ENCODE measurements around the gene STXBP2. TPM values are rescaled to one million over a fixed set of nuclear protein-coding genes. Genes with fewer than 3 reads are reported as not detected.
A peak's percentile ranks its signal among the peaks of the same experiment; 100 is the strongest.

Gene STXBP2
- total RNA-seq, 1 donor from 2014 or later: 42.2 TPM

DNA sequence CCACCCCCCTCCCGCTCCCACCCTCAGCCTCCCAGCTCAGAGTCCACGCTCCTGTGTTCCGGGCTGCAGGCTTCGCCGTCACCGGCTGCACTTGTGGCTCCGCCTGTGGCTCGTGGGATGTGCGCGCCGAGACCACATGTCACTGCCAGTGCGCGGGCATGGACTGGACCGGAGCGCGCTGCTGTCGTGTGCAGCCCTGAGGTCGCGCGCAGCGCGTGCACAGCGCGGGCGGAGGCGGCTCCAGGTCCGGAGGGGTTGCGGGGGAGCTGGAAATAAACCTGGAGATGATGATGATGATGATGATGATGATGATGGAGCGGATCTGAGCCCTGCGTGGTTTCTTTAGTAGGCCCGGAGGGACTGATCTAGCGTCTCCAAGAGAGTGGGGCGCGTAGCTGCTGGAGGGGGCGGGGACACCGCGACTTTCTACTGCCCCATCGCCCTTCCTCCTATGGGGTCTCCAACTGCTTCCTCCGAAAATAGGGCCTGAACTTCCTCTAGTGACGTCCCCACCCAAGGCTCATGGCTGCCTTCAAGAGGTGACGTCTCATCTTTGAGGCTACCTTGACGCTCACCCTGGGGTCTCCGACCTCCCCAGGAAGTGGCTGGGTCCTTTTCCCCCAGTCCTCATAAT is 33.4 kb downstream of the STXBP2 start:
- no peak for DNase-seq (ENCODE audit: low spot score)
- Mint-ChIP-seq H3K4me3 (ENCODE audit: unreplicated experiment) (peak overlapping the region; percentile 21), H3K9me3 (ENCODE audit: unreplicated experiment) (peaks cover 4% of the 10 kb centered on the region), H3K36me3 (ENCODE audit: low read depth, unreplicated experiment) (no peaks in the 10 kb centered on the region), H3K4me1 (ENCODE audit: unreplicated experiment) (peaks cover 4% of the 10 kb centered on the region), H3K27ac (ENCODE audit: unreplicated experiment) (no peak overlapping the region), H3K27me3 (ENCODE audit: unreplicated experiment) (peaks cover 16% of the 10 kb centered on the region)
- TF ChIP-seq, protein P1, sequence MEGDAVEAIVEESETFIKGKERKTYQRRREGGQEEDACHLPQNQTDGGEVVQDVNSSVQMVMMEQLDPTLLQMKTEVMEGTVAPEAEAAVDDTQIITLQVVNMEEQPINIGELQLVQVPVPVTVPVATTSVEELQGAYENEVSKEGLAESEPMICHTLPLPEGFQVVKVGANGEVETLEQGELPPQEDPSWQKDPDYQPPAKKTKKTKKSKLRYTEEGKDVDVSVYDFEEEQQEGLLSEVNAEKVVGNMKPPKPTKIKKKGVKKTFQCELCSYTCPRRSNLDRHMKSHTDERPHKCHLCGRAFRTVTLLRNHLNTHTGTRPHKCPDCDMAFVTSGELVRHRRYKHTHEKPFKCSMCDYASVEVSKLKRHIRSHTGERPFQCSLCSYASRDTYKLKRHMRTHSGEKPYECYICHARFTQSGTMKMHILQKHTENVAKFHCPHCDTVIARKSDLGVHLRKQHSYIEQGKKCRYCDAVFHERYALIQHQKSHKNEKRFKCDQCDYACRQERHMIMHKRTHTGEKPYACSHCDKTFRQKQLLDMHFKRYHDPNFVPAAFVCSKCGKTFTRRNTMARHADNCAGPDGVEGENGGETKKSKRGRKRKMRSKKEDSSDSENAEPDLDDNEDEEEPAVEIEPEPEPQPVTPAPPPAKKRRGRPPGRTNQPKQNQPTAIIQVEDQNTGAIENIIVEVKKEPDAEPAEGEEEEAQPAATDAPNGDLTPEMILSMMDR (IDR thresholded peaks at IDR 0.05; ENCODE audit: unreplicated experiment): no peak

DNA sequence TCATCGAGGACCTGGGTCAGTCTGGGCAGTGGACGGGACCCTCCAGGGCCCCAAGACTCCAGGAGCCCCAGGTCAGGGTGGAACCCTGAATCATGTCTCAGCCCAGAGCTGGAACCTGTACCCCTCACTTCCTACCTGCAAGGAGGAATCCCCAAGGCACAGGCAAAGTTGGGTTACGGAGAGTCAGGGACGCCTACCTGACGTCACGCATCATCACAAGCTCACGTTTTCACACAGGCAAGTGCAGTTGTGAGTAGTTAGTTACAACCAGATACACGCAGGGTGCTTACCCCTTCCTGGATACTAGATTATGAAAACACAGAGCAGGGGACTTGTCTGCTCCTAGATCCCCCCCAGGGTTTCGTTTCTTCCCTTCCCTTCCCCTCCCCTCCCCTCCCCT is 33.9 kb downstream of the STXBP2 start:
- H3K27ac Mint-ChIP-seq (ENCODE audit: unreplicated experiment): no peak overlapping the region
- H3K36me3 Mint-ChIP-seq (ENCODE audit: low read depth, unreplicated experiment): no peaks in the 10 kb centered on the region
- H3K9me3 Mint-ChIP-seq (ENCODE audit: unreplicated experiment): peaks cover 4% of the 10 kb centered on the region
- TF ChIP-seq, protein P1 (IDR thresholded peaks at IDR 0.05; ENCODE audit: unreplicated experiment): no peak
- peak overlapping the region; percentile 21 for H3K4me3 Mint-ChIP-seq (ENCODE audit: unreplicated experiment)
- H3K4me1 Mint-ChIP-seq (ENCODE audit: unreplicated experiment): peaks cover 4% of the 10 kb centered on the region
- H3K27me3 Mint-ChIP-seq (ENCODE audit: unreplicated experiment): peaks cover 16% of the 10 kb centered on the region
- no peak for DNase-seq (ENCODE audit: low spot score)

DNA sequence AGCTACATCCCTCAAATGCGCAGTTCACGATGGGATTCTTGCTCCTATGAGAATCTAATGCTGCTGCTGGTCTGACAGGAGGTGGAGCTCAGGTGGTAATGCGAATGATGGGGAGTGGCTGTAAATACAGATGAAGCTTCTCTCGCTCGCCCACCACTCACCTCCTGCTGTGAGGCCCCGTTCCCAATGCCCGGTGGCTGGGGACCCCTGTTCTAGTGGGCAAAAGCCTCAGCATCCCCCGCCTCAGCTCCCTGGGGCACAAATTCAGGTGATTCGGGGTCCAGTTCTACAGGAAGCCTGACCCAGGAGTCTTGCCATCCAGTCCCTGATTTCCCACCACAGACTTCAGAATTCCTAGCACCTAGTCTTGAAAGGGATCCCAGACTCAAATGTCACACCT is 35.6 kb downstream of the STXBP2 start:
- Mint-ChIP-seq H3K9me3 (ENCODE audit: unreplicated experiment) (peaks cover 4% of the 10 kb centered on the region), H3K27ac (ENCODE audit: unreplicated experiment) (no peak overlapping the region), H3K4me1 (ENCODE audit: unreplicated experiment) (peaks cover 4% of the 10 kb centered on the region), H3K27me3 (ENCODE audit: unreplicated experiment) (peaks cover 20% of the 10 kb centered on the region), H3K36me3 (ENCODE audit: low read depth, unreplicated experiment) (no peaks in the 10 kb centered on the region), H3K4me3 (ENCODE audit: unreplicated experiment) (no peak overlapping the region)
- no peak for DNase-seq (ENCODE audit: low spot score)
- TF ChIP-seq, protein P1 (IDR thresholded peaks at IDR 0.05; ENCODE audit: unreplicated experiment): no peak

DNA sequence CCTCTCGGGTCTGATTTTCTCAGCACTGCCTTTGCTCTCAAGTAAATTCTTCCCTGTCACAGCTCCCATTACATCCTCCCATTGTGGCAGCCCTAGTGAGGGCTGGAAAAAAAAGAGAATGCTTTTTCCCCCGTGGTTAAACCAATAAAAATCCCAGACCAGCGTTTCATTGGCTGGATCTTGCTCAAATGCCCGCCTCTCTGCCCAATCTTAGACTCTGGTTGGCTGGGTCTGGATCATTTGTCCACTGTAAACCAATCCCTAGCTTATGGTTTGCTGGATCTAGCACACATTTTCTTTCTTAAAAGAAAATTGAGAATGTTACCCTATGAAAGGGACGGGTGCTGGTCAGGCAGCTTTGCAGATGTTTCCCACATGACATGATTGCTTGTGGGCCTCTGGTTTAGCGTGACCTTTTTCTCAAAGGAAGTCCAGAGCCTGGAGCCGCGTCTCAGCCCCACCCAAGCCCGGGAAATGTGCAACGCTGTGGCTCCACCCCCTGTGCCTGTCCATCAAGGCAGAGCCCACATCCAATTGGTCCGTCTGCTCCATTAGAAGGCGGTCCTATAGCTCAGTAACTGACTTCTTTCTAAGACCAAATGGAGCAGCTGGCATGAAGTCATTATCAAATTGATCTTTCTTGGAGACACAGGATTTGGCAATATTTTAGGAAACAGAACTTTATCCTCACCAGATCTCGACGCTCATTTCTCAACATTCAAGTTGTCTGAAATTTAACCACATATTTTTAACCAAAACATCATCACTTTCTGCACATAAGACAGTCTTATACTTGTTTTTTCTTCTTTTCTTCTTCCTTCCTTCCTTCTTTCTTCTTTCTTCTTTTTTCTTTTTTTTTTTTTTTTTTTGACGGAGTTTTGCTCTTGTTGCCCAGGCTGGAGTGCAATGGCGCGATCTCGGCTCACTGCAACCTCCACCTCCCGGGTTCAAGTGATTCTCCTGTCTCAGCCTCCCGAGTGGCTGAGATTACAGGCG is 37.4 kb downstream of the STXBP2 start:
- Mint-ChIP-seq H3K9me3 (ENCODE audit: unreplicated experiment) (peaks cover 4% of the 10 kb centered on the region), H3K4me3 (ENCODE audit: unreplicated experiment) (no peak overlapping the region), H3K36me3 (ENCODE audit: low read depth, unreplicated experiment) (no peaks in the 10 kb centered on the region), H3K27me3 (ENCODE audit: unreplicated experiment) (peaks cover 19% of the 10 kb centered on the region), H3K4me1 (ENCODE audit: unreplicated experiment) (peaks cover 4% of the 10 kb centered on the region), H3K27ac (ENCODE audit: unreplicated experiment) (no peak overlapping the region)
- TF ChIP-seq, protein P1 (IDR thresholded peaks at IDR 0.05; ENCODE audit: unreplicated experiment): no peak
- no peak for DNase-seq (ENCODE audit: low spot score)

Measured in endothelial cell (in vitro differentiated cells).